ENCODE measurements around the gene SEMA3C. TPM values are rescaled to one million over a fixed set of nuclear protein-coding genes. Genes with fewer than 3 reads are reported as not detected.

The SEMA3C gene
- total RNA-seq, 1 experiment from 2014 or later: 232 TPM

- Histone ChIP-seq H3K27ac (ENCODE audit: low read length) (no peak overlapping the region; the same call in 1 of the 2 replicates), H3K4me3 (ENCODE audit: low read depth in 2 of 2, low read length in 2 of 2) (no peak overlapping the region), H3K36me3 (ENCODE audit: control insufficient read depth, insufficient read depth, low read length) (no peaks in the 10 kb centered on the region), H3K9me3 (ENCODE audit: control insufficient read depth, insufficient read depth, low read depth, low read length) (peaks cover 26% of the 10 kb centered on the region; the same call in 1 of the 2 replicates), H3K4me1 (ENCODE audit: control insufficient read depth, insufficient read depth, low read length) (no peaks in the 10 kb centered on the region), H3K27me3 (ENCODE audit: control insufficient read depth, insufficient read depth, low read length) (no peaks in the 10 kb centered on the region)
- in situ Hi-C loops (cut with HindIII; ENCODE audit: low pct_unique_long_range_greater_than_20kb, low sequenced_read_pairs) (no loop called here), intact Hi-C loops (cut with micrococcal nuclease; ENCODE audit: unreplicated experiment) (no loop called here)
- TF ChIP-seq, protein P1, sequence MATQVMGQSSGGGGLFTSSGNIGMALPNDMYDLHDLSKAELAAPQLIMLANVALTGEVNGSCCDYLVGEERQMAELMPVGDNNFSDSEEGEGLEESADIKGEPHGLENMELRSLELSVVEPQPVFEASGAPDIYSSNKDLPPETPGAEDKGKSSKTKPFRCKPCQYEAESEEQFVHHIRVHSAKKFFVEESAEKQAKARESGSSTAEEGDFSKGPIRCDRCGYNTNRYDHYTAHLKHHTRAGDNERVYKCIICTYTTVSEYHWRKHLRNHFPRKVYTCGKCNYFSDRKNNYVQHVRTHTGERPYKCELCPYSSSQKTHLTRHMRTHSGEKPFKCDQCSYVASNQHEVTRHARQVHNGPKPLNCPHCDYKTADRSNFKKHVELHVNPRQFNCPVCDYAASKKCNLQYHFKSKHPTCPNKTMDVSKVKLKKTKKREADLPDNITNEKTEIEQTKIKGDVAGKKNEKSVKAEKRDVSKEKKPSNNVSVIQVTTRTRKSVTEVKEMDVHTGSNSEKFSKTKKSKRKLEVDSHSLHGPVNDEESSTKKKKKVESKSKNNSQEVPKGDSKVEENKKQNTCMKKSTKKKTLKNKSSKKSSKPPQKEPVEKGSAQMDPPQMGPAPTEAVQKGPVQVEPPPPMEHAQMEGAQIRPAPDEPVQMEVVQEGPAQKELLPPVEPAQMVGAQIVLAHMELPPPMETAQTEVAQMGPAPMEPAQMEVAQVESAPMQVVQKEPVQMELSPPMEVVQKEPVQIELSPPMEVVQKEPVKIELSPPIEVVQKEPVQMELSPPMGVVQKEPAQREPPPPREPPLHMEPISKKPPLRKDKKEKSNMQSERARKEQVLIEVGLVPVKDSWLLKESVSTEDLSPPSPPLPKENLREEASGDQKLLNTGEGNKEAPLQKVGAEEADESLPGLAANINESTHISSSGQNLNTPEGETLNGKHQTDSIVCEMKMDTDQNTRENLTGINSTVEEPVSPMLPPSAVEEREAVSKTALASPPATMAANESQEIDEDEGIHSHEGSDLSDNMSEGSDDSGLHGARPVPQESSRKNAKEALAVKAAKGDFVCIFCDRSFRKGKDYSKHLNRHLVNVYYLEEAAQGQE (IDR thresholded peaks at IDR 0.05; ENCODE audit: insufficient read depth in 1 of 2, low read depth in 2 of 2, low read length in 1 of 2): no peak
- TF ChIP-seq POLR2AphosphoS5 (IDR thresholded peaks at IDR 0.05; ENCODE audit: low read depth, low read length) (no peak), CTCF (IDR thresholded peaks at IDR 0.05) (no peak), SIN3A (IDR thresholded peaks at IDR 0.05; ENCODE audit: borderline replicate concordance, insufficient read depth, low read depth, low read length) (no peak), TCF7L2 (IDR thresholded peaks at IDR 0.05; ENCODE audit: low read depth, low read length) (no peak)
- no peak for ATAC-seq
- no peak for DNase-seq (ENCODE audit: low read depth, low spot score)
- no TSS peak for BruUV-seq (replicated peaks)
- CTCF ChIA-PET: no interaction called here
- POLR2A ChIA-PET: no interaction called here
Observed at GRCh38 chr7:80949449-80949848, 30.6 kb upstream of the SEMA3C start.

DNA sequence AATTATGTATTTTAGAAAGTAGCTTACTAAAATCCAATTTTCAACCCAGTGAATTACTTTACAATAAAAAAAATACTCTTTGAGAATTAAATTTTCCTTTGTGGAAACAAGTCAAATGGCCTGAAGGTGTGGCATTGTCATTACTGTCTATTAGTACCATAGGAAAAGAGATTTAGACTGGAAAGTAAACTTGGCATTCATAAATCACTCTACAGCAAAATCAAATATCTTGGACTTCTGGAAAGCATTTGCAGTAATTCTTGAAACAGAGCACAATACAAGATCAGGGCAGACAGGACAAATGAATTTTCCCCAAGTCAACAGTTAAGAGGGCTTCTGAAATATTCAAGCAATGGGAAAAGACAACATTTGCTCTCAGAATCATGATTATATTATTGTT lies 28.0 kb upstream of the SEMA3C start:
- H3K27ac ChIP-seq (ENCODE audit: low read length): peak overlapping the region; percentile 78; the same call in 1 of the 2 replicates
- peaks cover 19% of the 10 kb centered on the region for H3K4me1 ChIP-seq (ENCODE audit: control insufficient read depth, insufficient read depth, low read length)
- H3K9me3 ChIP-seq (ENCODE audit: control insufficient read depth, insufficient read depth, low read depth, low read length): peaks cover 31% of the 10 kb centered on the region; the same call in 1 of the 2 replicates
- CTCF ChIA-PET: no interaction called here
- POLR2A ChIA-PET: no interaction called here
- no peak for ATAC-seq
- H3K4me3 ChIP-seq (ENCODE audit: low read depth in 2 of 2, low read length in 2 of 2): no peak overlapping the region
- BruUV-seq (replicated peaks): no TSS peak
- no peak for TF ChIP-seq TCF7L2 (IDR thresholded peaks at IDR 0.05; ENCODE audit: low read depth, low read length)
- TF ChIP-seq, protein P1 (IDR thresholded peaks at IDR 0.05; ENCODE audit: insufficient read depth in 1 of 2, low read depth in 2 of 2, low read length in 1 of 2): no peak
- TF ChIP-seq SIN3A (IDR thresholded peaks at IDR 0.05; ENCODE audit: borderline replicate concordance, insufficient read depth, low read depth, low read length): no peak
- no peak for TF ChIP-seq POLR2AphosphoS5 (IDR thresholded peaks at IDR 0.05; ENCODE audit: low read depth, low read length)
- TF ChIP-seq CTCF (IDR thresholded peaks at IDR 0.05): no peak
- intact Hi-C loops (cut with micrococcal nuclease; ENCODE audit: unreplicated experiment) (no loop called here), in situ Hi-C loops (cut with HindIII; ENCODE audit: low pct_unique_long_range_greater_than_20kb, low sequenced_read_pairs) (no loop called here)
- no peaks in the 10 kb centered on the region for H3K36me3 ChIP-seq (ENCODE audit: control insufficient read depth, insufficient read depth, low read length)
- H3K27me3 ChIP-seq (ENCODE audit: control insufficient read depth, insufficient read depth, low read length): no peaks in the 10 kb centered on the region
- DNase-seq (ENCODE audit: low read depth, low spot score): no peak

Data from Panc1 (cell line).